DMS153 treated with DMSO at 0.1 percent for 48 hours (cell line): ENCODE measurements around the gene SPOCK1.

Experiments used
- DNase-seq: peaks from one replicate; lab custom pipeline; 2025; ENCODE audit not compliant: unreplicated experiment; lab: John Stamatoyannopoulos, UW

The SPOCK1 gene

GRCh38 chr5:137496919-137497318, 2.2 kb downstream of the SPOCK1 start:
- DNase-seq = no peak

- no peak for DNase-seq
Observed at GRCh38 chr5:137492331-137492730, 6.8 kb downstream of the SPOCK1 start.

GRCh38 chr5:137491121-137491520, 8.0 kb downstream of the SPOCK1 start:
- DNase-seq = no peak

- no peak for DNase-seq
Observed at GRCh38 chr5:137490591-137490990, 8.5 kb downstream of the SPOCK1 start.

- DNase-seq = no peak
Observed at GRCh38 chr5:137488974-137489373, 10.2 kb downstream of the SPOCK1 start.

GRCh38 chr5:137488516-137488915, 10.6 kb downstream of the SPOCK1 start:
- no peak for DNase-seq

- DNase-seq = no peak
Observed at GRCh38 chr5:137487600-137487999, 11.5 kb downstream of the SPOCK1 start.

- no peak for DNase-seq
Observed at GRCh38 chr5:137486707-137487106, 12.4 kb downstream of the SPOCK1 start.

GRCh38 chr5:137481596-137481995, 17.5 kb downstream of the SPOCK1 start:
- DNase-seq = no peak

- no peak for DNase-seq
Observed at GRCh38 chr5:137478043-137478442, 21.1 kb downstream of the SPOCK1 start.

GRCh38 chr5:137470921-137471220, 28.3 kb downstream of the SPOCK1 start:
- no peak for DNase-seq

- DNase-seq = no peak
Observed at GRCh38 chr5:137470111-137470920, 28.8 kb downstream of the SPOCK1 start.

- DNase-seq = no peak
Observed at GRCh38 chr5:137466889-137467288, 32.2 kb downstream of the SPOCK1 start.

- no peak for DNase-seq
Observed at GRCh38 chr5:137465930-137466329, 33.2 kb downstream of the SPOCK1 start.

- no peak for DNase-seq
Observed at GRCh38 chr5:137462816-137463520, 36.2 kb downstream of the SPOCK1 start.

- DNase-seq = no peak
Observed at GRCh38 chr5:137462265-137462590, 36.9 kb downstream of the SPOCK1 start.

- DNase-seq = no peak
Observed at GRCh38 chr5:137461391-137462264, 37.5 kb downstream of the SPOCK1 start.

GRCh38 chr5:137454671-137455070, 44.5 kb downstream of the SPOCK1 start:
- no peak for DNase-seq

- DNase-seq = no peak
Observed at GRCh38 chr5:137453483-137454080, 45.5 kb downstream of the SPOCK1 start.

- DNase-seq = no peak
Observed at GRCh38 chr5:137450759-137451158, 48.4 kb downstream of the SPOCK1 start.

- no peak for DNase-seq
Observed at GRCh38 chr5:137448868-137449267, 50.3 kb downstream of the SPOCK1 start.
